Measurements from ENCODE around the gene GRIK4. TPM values are rescaled to one million over a fixed set of nuclear protein-coding genes. Genes with fewer than 3 reads are reported as not detected.

Gene GRIK4
- total and polyA plus RNA-seq, 2 donors (not counting 1 experiment from before 2014, with no cell fraction given), result 0.12 to 0.27 TPM

DNA sequence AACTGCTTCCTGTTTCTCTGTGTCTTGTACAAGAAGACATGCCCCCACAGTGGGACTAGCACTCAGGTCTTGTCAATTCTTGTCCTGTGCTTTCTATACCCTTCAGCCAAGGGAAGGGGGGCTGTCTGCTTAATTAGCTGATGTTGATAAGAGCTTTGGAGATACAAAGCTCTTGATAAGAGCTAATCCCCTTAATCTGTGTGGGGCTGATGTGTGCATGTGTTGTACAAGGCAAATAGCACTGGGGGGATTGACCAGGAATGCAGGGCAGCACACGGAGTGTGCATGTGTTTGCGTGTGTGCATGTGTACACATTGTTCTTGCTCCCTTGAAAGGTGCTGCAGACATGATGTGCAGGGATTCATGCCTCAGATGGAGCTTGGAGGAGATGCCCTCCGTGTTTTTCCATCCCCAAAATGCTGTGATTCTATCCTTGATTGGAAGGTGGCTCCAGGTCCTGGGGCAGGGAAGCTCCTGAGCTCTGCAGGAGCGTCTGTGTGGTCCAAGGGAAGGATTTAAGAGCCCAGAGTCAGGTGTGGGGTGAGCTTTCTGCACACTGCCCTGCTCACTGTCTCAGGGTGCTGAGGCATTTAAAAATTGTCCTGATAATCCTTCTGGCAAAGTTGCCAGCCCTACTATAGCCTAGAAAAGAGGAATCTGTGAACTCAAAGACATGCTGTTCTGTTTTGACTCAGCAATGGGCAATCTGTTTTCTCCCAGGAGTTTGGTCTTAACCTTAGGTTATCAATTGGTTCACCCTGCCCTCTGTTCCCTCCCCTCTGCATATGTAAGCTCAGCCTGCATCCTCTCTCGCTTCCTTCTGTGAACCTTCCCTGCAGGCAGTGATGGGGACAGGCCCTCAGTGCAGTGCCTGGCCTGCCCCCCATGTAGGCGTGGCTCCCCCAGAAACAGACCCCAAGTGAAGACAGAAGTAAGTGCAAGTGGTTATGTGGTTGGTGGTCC lies 102.0 kb downstream of the GRIK4 start:
- CTCF ChIA-PET, result interaction anchor here (1.3 kb wide), 1 partner anchor 71 kb away, joined by 6 read pairs; no protein-coding TSS in a partner anchor
- H3K27me3 ChIP-seq (replicated peaks in 1 of 4; ENCODE audit: control extremely low read depth in 1 of 4, control insufficient read depth in 3 of 4, insufficient read depth in 4 of 4, low read length in 3 of 4), result peaks cover 0 to 3% (median 0%) of the 10 kb centered on the region in 4 experiments
- no peaks in the 10 kb centered on the region for H3K79me2 ChIP-seq (ENCODE audit: control insufficient read depth, insufficient read depth, low read length)
- intact Hi-C loops (cut with micrococcal nuclease), result no loop called here
- no peak overlapping the region for H3K9ac ChIP-seq (ENCODE audit: low read length)
- H3K9me3 ChIP-seq (ENCODE audit: control extremely low read depth in 1 of 3, control insufficient read depth in 2 of 3, insufficient read depth in 1 of 3, low read length in 2 of 3), result peaks cover 2 to 9% (median 8%) of the 10 kb centered on the region in 3 donors
- Mint-ChIP-seq H3K9me3 (ENCODE audit: insufficient read depth) (peaks cover 8% of the 10 kb centered on the region), H3K4me3 (no peak overlapping the region), H3K27me3 (peaks cover 5% of the 10 kb centered on the region), H3K4me1 (peaks cover 16% of the 10 kb centered on the region), H3K27ac (no peak overlapping the region)
- peak overlapping the region; percentile 17 for H3K4me2 ChIP-seq (replicated peaks; ENCODE audit: low read depth, low read length, poor library complexity, severe bottlenecking)
- no peak overlapping the region for H3K4me3 ChIP-seq (ENCODE audit: control extremely low read depth in 1 of 5, extremely low read depth in 1 of 5, insufficient read depth in 1 of 5, low read depth in 2 of 5, low read length in 4 of 5)
- TF ChIP-seq, protein P1, sequence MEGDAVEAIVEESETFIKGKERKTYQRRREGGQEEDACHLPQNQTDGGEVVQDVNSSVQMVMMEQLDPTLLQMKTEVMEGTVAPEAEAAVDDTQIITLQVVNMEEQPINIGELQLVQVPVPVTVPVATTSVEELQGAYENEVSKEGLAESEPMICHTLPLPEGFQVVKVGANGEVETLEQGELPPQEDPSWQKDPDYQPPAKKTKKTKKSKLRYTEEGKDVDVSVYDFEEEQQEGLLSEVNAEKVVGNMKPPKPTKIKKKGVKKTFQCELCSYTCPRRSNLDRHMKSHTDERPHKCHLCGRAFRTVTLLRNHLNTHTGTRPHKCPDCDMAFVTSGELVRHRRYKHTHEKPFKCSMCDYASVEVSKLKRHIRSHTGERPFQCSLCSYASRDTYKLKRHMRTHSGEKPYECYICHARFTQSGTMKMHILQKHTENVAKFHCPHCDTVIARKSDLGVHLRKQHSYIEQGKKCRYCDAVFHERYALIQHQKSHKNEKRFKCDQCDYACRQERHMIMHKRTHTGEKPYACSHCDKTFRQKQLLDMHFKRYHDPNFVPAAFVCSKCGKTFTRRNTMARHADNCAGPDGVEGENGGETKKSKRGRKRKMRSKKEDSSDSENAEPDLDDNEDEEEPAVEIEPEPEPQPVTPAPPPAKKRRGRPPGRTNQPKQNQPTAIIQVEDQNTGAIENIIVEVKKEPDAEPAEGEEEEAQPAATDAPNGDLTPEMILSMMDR (IDR thresholded peaks at IDR 0.05), result no peak
- TF ChIP-seq EZH2 (IDR thresholded peaks at IDR 0.05; ENCODE audit: borderline replicate concordance, insufficient read depth, low read depth, low read length, poor library complexity, severe bottlenecking), result no peak
- no peak overlapping the region for H3K27ac ChIP-seq (ENCODE audit: low read length in 2 of 2)
- WGBS (ENCODE audit: insufficient coverage), result 84% methylated on average over 6 of the region's 6 CpGs
- H3K36me3 ChIP-seq (replicated peaks in 1 of 2; ENCODE audit: control extremely low read depth in 1 of 2, control insufficient read depth in 1 of 2, extremely low read depth in 1 of 2, insufficient read depth in 2 of 2, low read length in 1 of 2), result no peaks in the 10 kb centered on the region
- no peaks in the 10 kb centered on the region for H4K20me1 ChIP-seq (ENCODE audit: control insufficient read depth, insufficient read depth, low read length, poor library complexity, severe bottlenecking)
- POLR2A ChIA-PET, result no interaction called here
- peak; percentile 33 for ATAC-seq (ENCODE audit: low read depth)
- H2AFZ ChIP-seq (ENCODE audit: insufficient read depth, low read depth, low read length, poor library complexity, severe bottlenecking), result peak overlapping the region; percentile 42
- peak; percentile 8 for DNase-seq
- H3K4me1 ChIP-seq (ENCODE audit: control insufficient read depth in 2 of 2, insufficient read depth in 2 of 2, low read length in 2 of 2), result peaks cover 0 to 11% of the 10 kb centered on the region in 2 donors

DNA sequence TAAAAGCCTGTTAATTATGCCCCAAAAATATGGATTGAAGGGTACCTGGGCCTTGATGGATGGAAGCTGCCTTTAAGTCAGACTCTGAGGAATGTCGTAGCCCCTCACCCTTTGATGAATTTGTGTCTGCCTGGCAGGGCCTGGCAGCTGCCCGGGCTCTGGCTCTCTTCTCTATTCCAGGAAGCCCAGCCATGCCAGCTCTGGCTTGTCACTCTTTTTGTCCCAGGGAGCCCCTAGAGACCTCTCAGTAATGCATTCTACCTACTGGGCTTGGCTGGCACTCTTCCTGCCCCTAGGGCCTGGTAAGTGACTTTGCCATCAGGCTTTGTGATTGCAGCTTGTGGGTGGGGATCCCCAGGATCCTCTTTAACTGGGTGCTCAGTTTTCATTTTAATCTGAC lies 103.8 kb downstream of the GRIK4 start:
- Histone ChIP-seq H3K27me3 (replicated peaks in 1 of 4; ENCODE audit: control extremely low read depth in 1 of 4, control insufficient read depth in 3 of 4, insufficient read depth in 4 of 4, low read length in 3 of 4) (peaks cover 0 to 3% (median 0%) of the 10 kb centered on the region in 4 experiments), H4K20me1 (ENCODE audit: control insufficient read depth, insufficient read depth, low read length, poor library complexity, severe bottlenecking) (no peaks in the 10 kb centered on the region), H3K27ac (ENCODE audit: low read length in 2 of 2) (no peak overlapping the region), H3K4me3 (ENCODE audit: control extremely low read depth in 1 of 5, extremely low read depth in 1 of 5, insufficient read depth in 1 of 5, low read depth in 2 of 5, low read length in 4 of 5) (no peak overlapping the region), H3K9ac (ENCODE audit: low read length) (no peak overlapping the region), H2AFZ (ENCODE audit: insufficient read depth, low read depth, low read length, poor library complexity, severe bottlenecking) (no peak overlapping the region), H3K79me2 (ENCODE audit: control insufficient read depth, insufficient read depth, low read length) (no peaks in the 10 kb centered on the region), H3K9me3 (ENCODE audit: control extremely low read depth in 1 of 3, control insufficient read depth in 2 of 3, insufficient read depth in 1 of 3, low read length in 2 of 3) (peaks cover 2 to 14% (median 11%) of the 10 kb centered on the region in 3 donors), H3K4me1 (ENCODE audit: control insufficient read depth in 2 of 2, insufficient read depth in 2 of 2, low read length in 2 of 2) (peaks cover 0 to 11% of the 10 kb centered on the region in 2 donors), H3K36me3 (replicated peaks in 1 of 2; ENCODE audit: control extremely low read depth in 1 of 2, control insufficient read depth in 1 of 2, extremely low read depth in 1 of 2, insufficient read depth in 2 of 2, low read length in 1 of 2) (no peaks in the 10 kb centered on the region), H3K4me2 (replicated peaks; ENCODE audit: low read depth, low read length, poor library complexity, severe bottlenecking) (no peak overlapping the region)
- ATAC-seq (ENCODE audit: low read depth) (no peak), DNase-seq (no peak)
- H3K4me3 Mint-ChIP-seq, result no peak overlapping the region
- H3K27ac Mint-ChIP-seq, result no peak overlapping the region
- intact Hi-C loops (cut with micrococcal nuclease), result no loop called here
- peaks cover 16% of the 10 kb centered on the region for H3K4me1 Mint-ChIP-seq
- WGBS (ENCODE audit: insufficient coverage), result 94% methylated on average over 2 of the region's 2 CpGs
- no peaks in the 10 kb centered on the region for H3K27me3 Mint-ChIP-seq
- CTCF ChIA-PET, result no interaction called here
- POLR2A ChIA-PET, result no interaction called here
- TF ChIP-seq, protein P1 (IDR thresholded peaks at IDR 0.05), result no peak
- no peak for TF ChIP-seq EZH2 (IDR thresholded peaks at IDR 0.05; ENCODE audit: borderline replicate concordance, insufficient read depth, low read depth, low read length, poor library complexity, severe bottlenecking)
- peaks cover 9% of the 10 kb centered on the region for H3K9me3 Mint-ChIP-seq (ENCODE audit: insufficient read depth)
